ENCODE data around the gene MGLL. TPM values are rescaled to one million over a fixed set of nuclear protein-coding genes. Genes with fewer than 3 reads are reported as not detected.
A peak's percentile ranks its signal among the peaks of the same experiment; 100 is the strongest.
"Not testable (repeated sequence)": the region's sequence is repeated elsewhere in the genome, so short reads cannot be mapped to it uniquely, and the experiment has no call there.

MGLL gene
- total RNA-seq, 2 experiments from 2014 or later: 0.31 to 0.41 TPM

- Mint-ChIP-seq H3K4me1 (ENCODE audit: low read depth) (no peaks in the 10 kb centered on the region), H3K27me3 (no peaks in the 10 kb centered on the region), H3K36me3 (no peaks in the 10 kb centered on the region), H3K4me3 (no peak overlapping the region), H3K27ac (no peak overlapping the region), H3K9me3 (no peaks in the 10 kb centered on the region)
- CTCF ChIA-PET: interaction anchor here (0.7 to 1.0 kb wide), 2 partner anchors 85 to 114 kb away, joined by 3 read pairs; no protein-coding TSS in a partner anchor
- intact Hi-C loops (cut with micrococcal nuclease): no loop called here
- DNase-seq: no peak
- POLR2A ChIA-PET: interaction anchor here (0.8 kb wide), 1 partner anchor 12 kb away, joined by 3 read pairs; no protein-coding TSS in a partner anchor
Observed at GRCh38 chr3:127660621-127661251, 161.6 kb downstream of the MGLL start.

DNA sequence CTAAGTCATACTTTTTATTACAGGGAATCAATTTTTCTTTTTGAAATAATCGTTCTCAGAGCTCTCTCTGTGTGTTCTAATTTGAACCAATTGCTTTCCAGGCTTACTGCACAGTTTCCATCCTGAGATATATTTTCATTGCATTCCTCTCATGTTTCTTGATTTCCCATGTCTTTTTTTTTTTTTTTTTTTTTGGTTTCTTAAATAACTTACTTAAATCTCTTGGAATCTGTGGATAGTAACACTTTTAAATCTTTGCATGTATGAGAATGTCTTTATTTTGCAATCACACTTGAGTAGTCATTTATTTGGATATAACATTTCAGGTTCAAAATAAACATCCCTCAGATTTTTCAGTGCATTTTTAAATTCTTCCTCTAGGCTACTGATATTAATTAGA lies 164.1 kb downstream of the MGLL start:
- Mint-ChIP-seq H3K4me3 (no peak overlapping the region), H3K36me3 (no peaks in the 10 kb centered on the region), H3K9me3 (no peaks in the 10 kb centered on the region), H3K27me3 (no peaks in the 10 kb centered on the region), H3K4me1 (ENCODE audit: low read depth) (no peaks in the 10 kb centered on the region), H3K27ac (no peak overlapping the region)
- DNase-seq: no peak
- CTCF ChIA-PET: no interaction called here
- intact Hi-C loops (cut with micrococcal nuclease): no loop called here
- POLR2A ChIA-PET: no interaction called here

- no peak for DNase-seq
- no peaks in the 10 kb centered on the region for H3K36me3 Mint-ChIP-seq
- ChIA-PET CTCF (no interaction called here), POLR2A (no interaction called here)
- intact Hi-C loops (cut with micrococcal nuclease): no loop called here
- H3K27ac Mint-ChIP-seq: no peak overlapping the region
- no peaks in the 10 kb centered on the region for H3K4me1 Mint-ChIP-seq (ENCODE audit: low read depth)
- H3K4me3 Mint-ChIP-seq: no peak overlapping the region
- no peaks in the 10 kb centered on the region for H3K27me3 Mint-ChIP-seq
- no peaks in the 10 kb centered on the region for H3K9me3 Mint-ChIP-seq
Observed at GRCh38 chr3:127656906-127657305, 165.4 kb downstream of the MGLL start.

DNA sequence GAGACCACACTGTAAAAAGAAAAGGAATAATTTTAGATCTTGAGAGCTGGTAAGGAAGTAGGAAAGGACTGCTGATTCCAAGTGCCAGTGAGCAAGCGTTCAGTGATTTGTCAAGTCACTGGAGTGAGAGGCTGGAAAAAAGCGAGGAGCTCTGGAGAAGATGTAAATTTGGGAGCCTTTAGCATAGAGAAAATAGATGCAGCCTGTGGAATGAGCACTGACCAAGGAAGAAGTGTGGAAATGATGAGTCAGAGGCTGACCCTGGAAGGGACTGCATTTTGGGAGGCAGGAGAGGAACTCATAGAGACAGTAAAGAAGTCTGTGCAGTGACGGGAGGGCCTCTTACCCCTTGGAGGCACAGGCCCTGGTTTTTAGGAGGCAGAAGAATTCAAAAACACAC lies 166.7 kb downstream of the MGLL start:
- no peak for DNase-seq
- Mint-ChIP-seq H3K27ac (no peak overlapping the region), H3K4me3 (no peak overlapping the region), H3K36me3 (no peaks in the 10 kb centered on the region), H3K4me1 (ENCODE audit: low read depth) (no peaks in the 10 kb centered on the region), H3K9me3 (no peaks in the 10 kb centered on the region), H3K27me3 (no peaks in the 10 kb centered on the region)
- CTCF ChIA-PET: no interaction called here
- POLR2A ChIA-PET: no interaction called here
- intact Hi-C loops (cut with micrococcal nuclease): no loop called here

- H3K4me3 Mint-ChIP-seq; POLR2A ChIA-PET; H3K4me1 Mint-ChIP-seq (ENCODE audit: low read depth); H3K27ac Mint-ChIP-seq; H3K9me3 Mint-ChIP-seq; CTCF ChIA-PET; DNase-seq; H3K36me3 Mint-ChIP-seq; H3K27me3 Mint-ChIP-seq: not testable (repeated sequence)
- intact Hi-C loops (cut with micrococcal nuclease): loop anchor here (5.0 kb wide), 1 partner anchor 317 kb away; no protein-coding TSS in a partner anchor
Observed at GRCh38 chr3:127654993-127655392, 167.3 kb downstream of the MGLL start.

GRCh38 chr3:127654374-127654773 lies 167.9 kb downstream of the MGLL start:
- ChIA-PET POLR2A (no interaction called here), CTCF (no interaction called here)
- Mint-ChIP-seq H3K4me3 (no peak overlapping the region), H3K27me3 (no peaks in the 10 kb centered on the region), H3K4me1 (ENCODE audit: low read depth) (no peaks in the 10 kb centered on the region), H3K27ac (no peak overlapping the region), H3K9me3 (no peaks in the 10 kb centered on the region), H3K36me3 (no peaks in the 10 kb centered on the region)
- DNase-seq: no peak
- intact Hi-C loops (cut with micrococcal nuclease): loop anchor here (5.0 kb wide), 1 partner anchor 318 kb away; no protein-coding TSS in a partner anchor

GRCh38 chr3:127652246-127652995 lies 169.9 kb downstream of the MGLL start:
- H3K27ac Mint-ChIP-seq: no peak overlapping the region
- intact Hi-C loops (cut with micrococcal nuclease): loop anchor here (5.0 kb wide), 1 partner anchor 320 kb away; no protein-coding TSS in a partner anchor
- H3K9me3 Mint-ChIP-seq: no peaks in the 10 kb centered on the region
- ChIA-PET POLR2A (no interaction called here), CTCF (interaction anchor here (0.6 to 2.3 kb wide), 6 partner anchors 13 to 96 kb away, joined by 3 to 11 read pairs (median 3); no protein-coding TSS in a partner anchor)
- no peak overlapping the region for H3K4me3 Mint-ChIP-seq
- H3K4me1 Mint-ChIP-seq (ENCODE audit: low read depth): no peaks in the 10 kb centered on the region
- H3K36me3 Mint-ChIP-seq: no peaks in the 10 kb centered on the region
- H3K27me3 Mint-ChIP-seq: no peaks in the 10 kb centered on the region
- DNase-seq: peak; percentile 35

DNA sequence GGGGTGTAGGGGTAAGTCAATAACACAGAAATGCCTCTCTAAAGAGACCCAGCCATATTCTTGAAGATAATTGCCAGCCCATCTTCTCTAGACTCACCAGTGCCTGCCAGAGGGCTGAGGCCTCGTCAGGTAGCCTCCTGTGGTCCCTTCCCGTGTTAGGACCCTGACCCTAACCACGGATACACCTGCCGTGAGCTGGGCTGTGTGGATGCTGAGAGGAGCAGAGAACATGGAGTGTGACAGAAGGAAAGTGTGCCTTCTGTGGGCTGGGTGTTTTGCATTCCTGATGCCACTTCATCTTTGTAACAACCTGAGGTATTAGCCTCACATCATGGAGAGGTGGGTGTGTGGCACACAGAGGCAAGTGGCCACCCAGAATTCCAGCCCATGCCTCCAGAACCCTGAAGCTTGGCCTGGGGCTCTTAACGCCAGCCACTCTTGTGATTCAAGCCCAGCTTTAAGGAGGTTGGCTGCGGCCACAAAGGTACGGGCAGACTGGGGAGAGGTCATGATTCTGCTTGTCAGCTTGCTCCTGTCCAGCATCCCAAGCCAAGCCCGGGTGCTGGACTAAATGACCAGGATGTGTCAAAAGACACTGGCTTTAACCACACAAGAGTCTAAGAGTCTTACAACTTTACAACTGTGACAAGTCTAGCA lies 170.7 kb downstream of the MGLL start:
- DNase-seq: no peak
- intact Hi-C loops (cut with micrococcal nuclease): loop anchor here (5.0 kb wide), 1 partner anchor 321 kb away; no protein-coding TSS in a partner anchor
- Mint-ChIP-seq H3K4me3 (no peak overlapping the region), H3K27me3 (no peaks in the 10 kb centered on the region), H3K36me3 (no peaks in the 10 kb centered on the region), H3K9me3 (no peaks in the 10 kb centered on the region), H3K27ac (no peak overlapping the region), H3K4me1 (ENCODE audit: low read depth) (no peaks in the 10 kb centered on the region)
- ChIA-PET CTCF (interaction anchor here (0.7 to 2.3 kb wide), 4 partner anchors 43 to 482 kb away, joined by 3 to 11 read pairs (median 3); no protein-coding TSS in a partner anchor), POLR2A (interaction anchor here (0.6 kb wide), 1 partner anchor 1008 kb away, joined by 3 read pairs; no protein-coding TSS in a partner anchor)

- Mint-ChIP-seq H3K27me3 (no peaks in the 10 kb centered on the region), H3K4me1 (ENCODE audit: low read depth) (no peaks in the 10 kb centered on the region), H3K36me3 (no peaks in the 10 kb centered on the region), H3K9me3 (no peaks in the 10 kb centered on the region), H3K4me3 (no peak overlapping the region), H3K27ac (no peak overlapping the region)
- no peak for DNase-seq
- ChIA-PET POLR2A (no interaction called here), CTCF (no interaction called here)
- intact Hi-C loops (cut with micrococcal nuclease): loop anchor here (5.0 kb wide), 1 partner anchor 322 kb away; no protein-coding TSS in a partner anchor
Observed at GRCh38 chr3:127650236-127650635, 172.1 kb downstream of the MGLL start.

DNA sequence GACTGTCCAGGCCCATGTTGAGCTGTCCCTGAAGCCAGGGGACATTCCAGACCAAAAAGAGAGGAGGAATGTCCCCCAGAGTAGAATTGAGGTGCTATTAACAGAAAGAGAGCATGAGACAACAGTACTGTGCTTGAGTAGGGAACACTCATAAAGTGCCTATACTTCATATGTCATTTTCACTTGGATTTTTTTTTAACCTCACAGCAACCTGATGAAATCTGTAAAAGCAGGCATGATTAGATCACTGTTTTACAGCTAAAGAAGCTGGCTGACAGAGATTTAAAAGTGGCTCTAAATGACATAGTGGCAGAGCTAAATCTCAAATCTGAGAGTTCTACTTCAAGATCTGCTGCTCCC lies 174.5 kb downstream of the MGLL start:
- Mint-ChIP-seq H3K27me3 (no peaks in the 10 kb centered on the region), H3K27ac (no peak overlapping the region), H3K4me3 (no peak overlapping the region), H3K36me3 (no peaks in the 10 kb centered on the region), H3K4me1 (ENCODE audit: low read depth) (no peaks in the 10 kb centered on the region), H3K9me3 (no peaks in the 10 kb centered on the region)
- intact Hi-C loops (cut with micrococcal nuclease): no loop called here
- POLR2A ChIA-PET: no interaction called here
- CTCF ChIA-PET: interaction anchor here (1.4 kb wide), 1 partner anchor 47 kb away, joined by 3 read pairs; no protein-coding TSS in a partner anchor
- DNase-seq: no peak

GRCh38 chr3:127647166-127647844 lies 175.0 kb downstream of the MGLL start:
- CTCF ChIA-PET: interaction anchor here (1.4 kb wide), 1 partner anchor 47 kb away, joined by 3 read pairs; no protein-coding TSS in a partner anchor
- Mint-ChIP-seq H3K4me3 (no peak overlapping the region), H3K36me3 (no peaks in the 10 kb centered on the region), H3K4me1 (ENCODE audit: low read depth) (no peaks in the 10 kb centered on the region), H3K9me3 (no peaks in the 10 kb centered on the region), H3K27me3 (no peaks in the 10 kb centered on the region), H3K27ac (no peak overlapping the region)
- intact Hi-C loops (cut with micrococcal nuclease): no loop called here
- POLR2A ChIA-PET: no interaction called here
- DNase-seq: no peak

- Mint-ChIP-seq H3K27me3 (no peaks in the 10 kb centered on the region), H3K4me1 (ENCODE audit: low read depth) (no peaks in the 10 kb centered on the region), H3K36me3 (no peaks in the 10 kb centered on the region), H3K4me3 (no peak overlapping the region), H3K9me3 (no peaks in the 10 kb centered on the region), H3K27ac (no peak overlapping the region)
- DNase-seq: no peak
- ChIA-PET CTCF (no interaction called here), POLR2A (no interaction called here)
- intact Hi-C loops (cut with micrococcal nuclease): no loop called here
Observed at GRCh38 chr3:127646501-127647046, 175.7 kb downstream of the MGLL start.

All from activated CD4-positive, alpha-beta memory T cell treated with anti-CD3 and anti-CD28 coated beads for 36 hours (primary cell).